DMS153 (cell line): ENCODE measurements around the gene ANKRD11.
"Not testable (repeated sequence)": the region's sequence is repeated elsewhere in the genome, so short reads cannot be mapped to it uniquely, and the experiment has no call there.

Experiments used
- DNase-seq: peaks from one replicate; lab custom pipeline; 2025; lab: John Stamatoyannopoulos, UW

The ANKRD11 gene

GRCh38 chr16:89450537-89450936, 39.8 kb downstream of the ANKRD11 start:
- no peak for DNase-seq

GRCh38 chr16:89449726-89450335, 40.5 kb downstream of the ANKRD11 start:
- no peak for DNase-seq

- DNase-seq = no peak
These were observed 41.7 kb downstream of the ANKRD11 start for GRCh38 chr16:89448656-89449055.

- DNase-seq = no peak
These were observed 43.4 kb downstream of the ANKRD11 start for GRCh38 chr16:89446975-89447293.

- DNase-seq = no peak
These were observed 44.0 kb downstream of the ANKRD11 start for GRCh38 chr16:89446136-89446974.

- DNase-seq = no peak
These were observed 45.2 kb downstream of the ANKRD11 start for GRCh38 chr16:89445166-89445565.

- no peak for DNase-seq
These were observed 45.6 kb downstream of the ANKRD11 start for GRCh38 chr16:89444728-89445127.

- DNase-seq = no peak
These were observed 46.1 kb downstream of the ANKRD11 start for GRCh38 chr16:89444151-89444723.

GRCh38 chr16:89443727-89444084, 46.7 kb downstream of the ANKRD11 start:
- no peak for DNase-seq

GRCh38 chr16:89442990-89443726, 47.2 kb downstream of the ANKRD11 start:
- peak; percentile 21 for DNase-seq

GRCh38 chr16:89442588-89442987, 47.8 kb downstream of the ANKRD11 start:
- no peak for DNase-seq

- no peak for DNase-seq
These were observed 50.7 kb downstream of the ANKRD11 start for GRCh38 chr16:89439659-89440058.

- no peak for DNase-seq
These were observed 52.4 kb downstream of the ANKRD11 start for GRCh38 chr16:89437991-89438390.

GRCh38 chr16:89437251-89437987, 52.9 kb downstream of the ANKRD11 start:
- no peak for DNase-seq

- no peak for DNase-seq
These were observed 54.0 kb downstream of the ANKRD11 start for GRCh38 chr16:89436366-89436765.

- DNase-seq = not testable (repeated sequence)
These were observed 55.3 kb downstream of the ANKRD11 start for GRCh38 chr16:89435059-89435458.

GRCh38 chr16:89434490-89434889, 55.9 kb downstream of the ANKRD11 start:
- no peak for DNase-seq

GRCh38 chr16:89433363-89433984, 56.9 kb downstream of the ANKRD11 start:
- DNase-seq = not testable (repeated sequence)

GRCh38 chr16:89431630-89432029, 58.7 kb downstream of the ANKRD11 start:
- DNase-seq = no peak

GRCh38 chr16:89431158-89431584, 59.2 kb downstream of the ANKRD11 start:
- DNase-seq = no peak

- peak; percentile 57 for DNase-seq
These were observed 59.8 kb downstream of the ANKRD11 start for GRCh38 chr16:89430436-89431157.
